OCI-LY7 (cell line): ENCODE data around the gene PNMA8B.

Experiments
- EZH2phosphoT487 ChIP-seq: fragments of 200-600 bp; sonication (generic); IDR thresholded peaks from 2 replicates; pipeline ENCODE4 v1.6.1; 2018; ENCODE audit warnings: low read depth, borderline replicate concordance, mild to moderate bottlenecking, mixed run types, antibody characterized with exemption, low read length, moderate library complexity, mixed read lengths
- TF ChIP-seq, protein P1 (sequence below): fragments of 200-600 bp; sonication (generic); conservative IDR thresholded peaks from 2 replicates; pipeline ENCODE4 v1.5.1; 2014; ENCODE audit warnings: mild to moderate bottlenecking, antibody characterized with exemption, low read length, moderate library complexity, mixed read lengths

- TF ChIP-seq, protein P1, sequence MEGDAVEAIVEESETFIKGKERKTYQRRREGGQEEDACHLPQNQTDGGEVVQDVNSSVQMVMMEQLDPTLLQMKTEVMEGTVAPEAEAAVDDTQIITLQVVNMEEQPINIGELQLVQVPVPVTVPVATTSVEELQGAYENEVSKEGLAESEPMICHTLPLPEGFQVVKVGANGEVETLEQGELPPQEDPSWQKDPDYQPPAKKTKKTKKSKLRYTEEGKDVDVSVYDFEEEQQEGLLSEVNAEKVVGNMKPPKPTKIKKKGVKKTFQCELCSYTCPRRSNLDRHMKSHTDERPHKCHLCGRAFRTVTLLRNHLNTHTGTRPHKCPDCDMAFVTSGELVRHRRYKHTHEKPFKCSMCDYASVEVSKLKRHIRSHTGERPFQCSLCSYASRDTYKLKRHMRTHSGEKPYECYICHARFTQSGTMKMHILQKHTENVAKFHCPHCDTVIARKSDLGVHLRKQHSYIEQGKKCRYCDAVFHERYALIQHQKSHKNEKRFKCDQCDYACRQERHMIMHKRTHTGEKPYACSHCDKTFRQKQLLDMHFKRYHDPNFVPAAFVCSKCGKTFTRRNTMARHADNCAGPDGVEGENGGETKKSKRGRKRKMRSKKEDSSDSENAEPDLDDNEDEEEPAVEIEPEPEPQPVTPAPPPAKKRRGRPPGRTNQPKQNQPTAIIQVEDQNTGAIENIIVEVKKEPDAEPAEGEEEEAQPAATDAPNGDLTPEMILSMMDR = no peak
- no peak for TF ChIP-seq EZH2phosphoT487
These were observed 34.7 kb downstream of the PNMA8B start for GRCh38 chr19:46460981-46461380.
